AG09319 (cell line): ENCODE results near the gene SPOCK1.

Experiments
- DNase-seq: peaks from one replicate; pipeline ENCODE4 v3.0.0-alpha.2; 2010; ENCODE audit warnings: low read depth; ENCODE audit errors: extremely low read depth
- CTCF ChIP-seq: IDR thresholded peaks from 2 replicates; pipeline ENCODE4 v1.5.1; 2011; ENCODE audit warnings: low read depth, mild to moderate bottlenecking, inconsistent platforms, low read length, moderate library complexity

SPOCK1 gene

DNA sequence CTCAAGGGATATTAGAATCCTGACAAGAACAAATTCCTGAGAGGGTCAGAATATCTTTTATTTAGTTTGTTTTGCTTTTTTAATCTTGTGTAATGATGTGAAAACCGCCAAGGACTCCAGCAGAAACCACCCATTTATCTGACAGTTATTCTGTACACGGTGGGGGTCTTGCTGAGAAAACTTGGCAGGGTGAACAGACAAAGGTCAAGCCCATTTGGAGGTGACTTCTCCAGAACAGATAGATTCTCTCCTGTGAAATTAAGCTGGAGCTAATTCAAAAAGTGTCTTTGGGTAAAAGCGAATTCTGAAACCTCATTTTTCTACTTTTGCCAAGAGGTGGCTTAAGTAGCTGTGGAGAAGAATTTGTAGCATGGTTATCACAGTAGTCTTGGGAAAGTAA is 484.4 kb downstream of the SPOCK1 start:
- no peak for TF ChIP-seq CTCF
- DNase-seq, result no peak

DNA sequence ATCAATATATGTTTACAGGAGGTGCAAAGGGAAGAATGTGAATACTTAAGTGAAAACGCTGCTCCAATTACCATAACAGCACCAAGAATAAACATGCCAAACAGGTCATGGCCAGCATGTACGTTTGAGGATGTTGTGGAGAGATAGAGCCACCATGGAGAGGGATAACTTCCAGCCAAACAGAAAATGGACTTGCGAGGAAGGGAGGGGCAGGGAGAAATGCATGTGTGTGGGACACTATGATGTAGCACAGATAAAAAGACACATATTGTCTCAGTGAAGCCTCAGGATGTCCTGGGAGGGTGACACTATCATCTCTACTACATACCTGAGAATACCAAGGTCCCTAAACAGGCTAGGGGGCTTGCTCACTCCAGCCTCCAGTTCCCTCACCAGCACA is 488.9 kb downstream of the SPOCK1 start:
- no peak for TF ChIP-seq CTCF
- no peak for DNase-seq

DNA sequence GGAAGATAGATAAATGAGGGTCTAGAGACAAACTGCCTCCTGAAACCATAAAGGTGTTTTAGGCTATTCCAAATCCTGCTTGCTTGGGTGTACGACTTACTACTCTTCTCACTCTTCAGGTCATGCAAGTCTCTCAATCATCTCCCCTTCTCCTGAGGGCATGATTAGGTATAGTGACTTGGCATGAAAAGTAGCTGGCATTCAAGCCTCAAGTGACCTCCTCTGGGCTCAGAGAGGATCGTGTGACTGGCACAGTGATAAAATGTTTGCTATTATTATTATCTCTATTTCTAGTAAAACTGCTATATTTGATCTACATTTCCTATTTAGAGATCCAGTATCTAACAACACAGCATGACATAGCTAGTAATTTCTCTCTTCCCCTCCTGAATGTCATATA is 494.8 kb downstream of the SPOCK1 start:
- TF ChIP-seq CTCF, result no peak
- no peak for DNase-seq

- TF ChIP-seq CTCF, result no peak
- DNase-seq, result no peak
Observed at GRCh38 chr5:137001026-137001569, 498.0 kb downstream of the SPOCK1 start.

GRCh38 chr5:136999787-137000186 is 499.3 kb downstream of the SPOCK1 start:
- no peak for TF ChIP-seq CTCF
- DNase-seq, result no peak

- DNase-seq, result no peak
- TF ChIP-seq CTCF, result no peak
Observed at GRCh38 chr5:136998854-136999357, 500.2 kb downstream of the SPOCK1 start.

- TF ChIP-seq CTCF, result no peak
- DNase-seq, result no peak
Observed at GRCh38 chr5:136994154-136994553, 505.0 kb downstream of the SPOCK1 start.
